GM21390 (cell line): ENCODE measurements around the gene TELO2.

Experiments
- ATAC-seq: cut with Tn5 transposase; IDR thresholded peaks from one replicate; pipeline ENCODE4 v1.9.1; 2021; ENCODE audit not compliant: unreplicated experiment

The TELO2 gene

GRCh38 chr16:1492923-1493745, at the start of gene TELO2:
TSS of gene TELO2 (plus strand) at chr16:1493360. CDS start at chr16:1494282, 922 bp downstream.
- no peak for ATAC-seq

DNA sequence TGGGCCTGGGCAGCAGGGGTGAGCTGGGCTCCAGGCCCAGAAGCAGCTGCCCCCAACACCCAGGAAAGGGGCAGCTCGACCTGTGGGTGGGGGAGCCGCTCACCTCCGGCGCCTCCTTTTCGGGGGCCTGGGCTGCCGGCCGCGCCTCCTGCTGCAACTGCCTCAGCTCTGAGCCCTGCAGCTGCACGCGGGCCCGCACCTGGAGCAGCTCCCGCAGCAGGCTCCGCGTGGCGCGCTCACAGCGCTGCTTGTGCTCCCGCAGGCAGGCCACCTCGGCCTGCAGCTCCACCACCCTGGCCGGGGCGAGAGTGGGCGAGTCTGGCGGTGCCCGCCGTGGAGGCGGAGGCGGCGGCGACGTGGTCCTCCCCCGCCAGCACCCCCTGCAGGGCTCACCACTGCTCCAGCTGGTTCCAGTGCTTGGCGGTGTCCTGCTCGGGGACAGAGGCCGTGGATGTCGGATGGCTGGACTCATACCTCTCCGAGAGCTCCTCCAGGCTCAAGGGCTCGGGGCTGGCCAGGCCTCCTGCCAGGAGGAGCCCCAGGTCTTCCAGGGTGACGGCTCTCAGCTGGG, 49.7 kb upstream of the TELO2 start:
- no peak for ATAC-seq

DNA sequence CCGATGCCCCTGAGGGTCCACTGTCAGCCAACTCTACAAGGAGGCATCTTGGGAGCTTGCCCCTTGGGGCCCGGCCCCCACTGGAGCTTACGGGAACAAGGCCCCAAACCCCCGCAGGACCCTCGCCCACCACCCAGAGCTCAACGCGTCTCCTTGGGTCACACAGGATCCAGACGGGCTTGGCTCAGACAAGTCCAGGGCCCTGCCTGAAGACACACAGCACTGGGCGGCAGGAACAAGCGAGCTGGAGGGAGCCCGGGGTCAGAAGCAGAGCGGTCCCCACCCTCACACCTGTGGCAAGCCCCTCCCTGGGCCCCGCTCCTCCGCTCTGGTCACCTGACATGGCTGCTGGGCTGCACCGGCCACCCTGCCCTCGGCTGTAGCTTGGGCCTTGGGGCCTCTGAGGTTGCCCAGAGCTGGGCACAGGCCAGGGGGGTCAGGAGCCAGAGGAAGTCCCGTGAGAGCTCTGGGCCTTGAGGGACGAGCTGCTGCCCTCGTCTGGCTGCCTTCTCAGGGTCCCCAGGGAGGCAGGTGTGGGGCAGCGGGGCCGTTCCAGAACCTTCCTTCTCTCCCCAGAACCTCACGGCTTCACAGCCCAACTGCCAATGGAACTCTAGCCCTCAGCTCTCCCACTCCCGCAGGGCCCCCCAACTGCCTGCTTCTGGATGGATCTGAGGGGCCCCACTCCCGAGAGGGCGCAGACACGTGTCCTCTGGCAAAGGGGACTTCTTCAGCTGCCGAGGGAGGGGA, 49.0 kb upstream of the TELO2 start, which contains the start of gene CCDC154:
TSS of gene CCDC154 (minus strand) at position 577 of the 750 bp plus-strand sequence. CDS start at position 343, 234 bp downstream.
- no peak for ATAC-seq

- no peak for ATAC-seq
Observed at GRCh38 chr16:1444730-1445517, 48.2 kb upstream of the TELO2 start.

DNA sequence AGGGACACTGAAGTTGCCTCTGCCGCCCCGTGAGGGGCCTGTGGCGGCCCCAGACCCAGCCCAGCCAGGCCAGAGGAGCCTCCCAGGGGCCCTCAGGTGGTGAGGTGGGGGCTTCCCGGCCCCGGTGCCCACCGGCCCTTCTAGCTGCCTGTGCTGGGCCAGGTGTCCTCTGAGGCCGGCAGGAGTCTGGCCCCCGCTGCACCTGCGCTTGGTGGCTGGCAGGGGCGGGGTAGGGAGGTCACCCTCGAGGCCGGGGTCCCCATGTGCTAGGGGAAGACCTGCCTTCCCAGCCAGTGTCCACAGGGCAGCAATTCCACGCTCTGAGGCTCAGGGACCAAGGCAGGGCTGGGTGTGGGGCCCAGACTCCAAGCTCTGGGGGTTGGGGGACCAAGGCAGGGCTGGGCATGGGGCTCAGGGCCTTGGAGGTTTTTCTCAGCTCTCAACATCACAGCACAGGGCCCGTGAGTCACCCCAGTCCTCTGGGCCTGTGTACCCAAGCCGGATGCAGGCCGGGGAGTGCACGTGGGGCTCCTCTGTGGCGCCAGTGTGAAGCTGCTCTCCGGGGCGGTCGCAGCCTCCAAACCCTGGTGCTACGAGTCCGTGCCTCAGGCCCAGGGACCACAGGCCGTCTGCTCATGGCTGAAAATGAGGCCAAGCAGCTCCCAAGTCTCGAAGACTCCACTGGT, 47.5 kb upstream of the TELO2 start:
- no peak for ATAC-seq

DNA sequence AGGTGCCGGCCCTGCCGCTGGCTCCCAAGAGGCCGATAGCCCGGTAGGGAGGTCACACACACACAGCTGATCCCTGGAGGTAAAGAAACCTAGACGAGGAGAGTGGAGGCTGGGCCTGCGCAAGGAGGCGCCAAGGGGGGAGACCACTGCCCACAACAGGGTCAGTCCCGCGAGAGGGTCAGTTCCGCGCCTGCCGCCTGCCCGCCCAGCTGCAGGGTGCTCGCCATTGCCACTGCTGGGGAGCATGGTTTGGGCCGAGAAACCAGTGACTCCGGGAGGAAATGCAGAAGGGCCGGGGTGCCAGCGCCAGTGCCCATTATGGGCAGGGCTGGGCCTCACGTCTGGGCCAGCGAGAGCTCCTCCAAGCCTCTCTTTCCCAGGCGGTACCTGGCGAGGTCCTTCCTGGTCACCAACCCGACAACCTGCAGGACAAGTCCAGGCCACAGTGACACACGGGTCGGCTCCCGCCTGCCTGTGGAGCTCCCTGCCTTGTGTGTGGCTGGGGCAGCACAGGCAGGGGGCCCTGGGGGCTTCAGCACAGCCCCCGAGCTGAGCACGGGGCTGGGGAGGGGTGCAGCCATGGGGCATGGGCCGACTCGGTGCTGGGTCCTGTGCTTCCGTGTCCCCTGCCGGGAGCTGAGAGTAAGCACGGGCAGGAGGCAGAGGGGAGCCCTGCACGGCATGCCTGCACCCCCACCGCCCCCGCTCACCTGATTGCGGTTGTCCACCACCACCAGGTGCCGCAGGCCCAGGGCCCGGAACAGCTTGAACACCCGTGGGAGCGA, 46.7 kb upstream of the TELO2 start:
- no peak for ATAC-seq

DNA sequence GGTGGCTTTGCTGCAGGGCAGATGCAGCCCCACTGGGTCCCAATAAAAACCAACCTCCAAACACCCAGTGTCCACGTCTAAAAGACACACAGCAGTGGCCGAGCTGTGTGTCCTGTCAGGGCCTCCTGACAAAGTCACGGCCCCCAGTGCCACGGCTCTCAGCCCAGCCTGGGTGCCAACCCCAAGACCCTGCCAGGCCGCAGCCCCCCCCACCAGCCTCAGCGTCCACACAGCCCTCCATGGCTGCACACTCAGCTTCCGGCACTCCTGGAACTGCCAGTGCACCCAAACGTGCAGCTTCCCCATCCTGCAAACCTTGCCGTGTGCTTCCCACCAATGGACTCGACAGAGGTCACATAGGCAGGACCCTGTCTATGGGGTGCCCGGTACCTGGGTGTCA, 45.2 kb upstream of the TELO2 start:
- no peak for ATAC-seq

GRCh38 chr16:1448536-1449116, 44.5 kb upstream of the TELO2 start:
- ATAC-seq = no peak

- no peak for ATAC-seq
Observed at GRCh38 chr16:1449201-1449788, 43.9 kb upstream of the TELO2 start.

DNA sequence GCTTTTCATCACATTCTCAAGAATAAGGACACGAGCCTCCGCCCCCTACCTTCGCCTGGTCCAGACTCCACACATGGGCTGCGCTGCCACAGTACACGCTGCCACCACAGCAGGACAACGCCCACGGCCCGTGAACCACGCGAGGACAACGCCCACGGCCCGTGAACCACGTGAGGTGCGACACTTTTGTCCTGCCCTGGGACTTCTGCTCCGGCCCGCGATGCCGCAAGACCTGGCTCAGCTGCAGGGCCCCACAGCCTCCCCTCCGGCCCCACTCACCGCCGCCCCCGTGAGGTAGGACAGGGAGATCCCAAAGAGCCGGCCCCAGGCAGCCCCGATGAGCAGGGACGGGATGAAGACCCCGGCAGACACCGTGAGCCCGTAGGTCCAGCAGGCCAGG, 42.9 kb upstream of the TELO2 start:
- no peak for ATAC-seq

- ATAC-seq = no peak
Observed at GRCh38 chr16:1450841-1451240, 42.3 kb upstream of the TELO2 start.

- ATAC-seq = no peak
Observed at GRCh38 chr16:1451702-1452392, 41.3 kb upstream of the TELO2 start.

GRCh38 chr16:1452530-1452929, 40.6 kb upstream of the TELO2 start:
- ATAC-seq = no peak

DNA sequence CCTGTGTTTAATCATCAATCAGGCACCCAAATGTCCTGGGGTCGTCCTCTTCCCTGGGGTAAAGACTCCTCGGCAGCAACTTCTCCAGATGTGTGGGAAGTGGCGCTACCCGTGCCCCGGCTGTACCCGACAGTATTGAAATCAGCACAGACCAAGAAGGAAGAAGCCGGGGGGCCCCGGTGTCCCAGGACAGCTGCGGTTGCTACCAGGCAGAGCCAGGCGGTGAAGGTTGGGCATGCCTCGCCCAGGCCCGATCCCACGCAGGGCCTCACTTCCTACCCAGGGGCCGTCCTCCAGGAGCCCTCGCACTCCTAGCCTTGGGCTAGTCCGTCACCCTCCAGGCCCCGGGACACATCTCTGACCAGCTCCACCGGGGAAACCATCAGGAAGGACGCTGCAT, 39.8 kb upstream of the TELO2 start:
- no peak for ATAC-seq

DNA sequence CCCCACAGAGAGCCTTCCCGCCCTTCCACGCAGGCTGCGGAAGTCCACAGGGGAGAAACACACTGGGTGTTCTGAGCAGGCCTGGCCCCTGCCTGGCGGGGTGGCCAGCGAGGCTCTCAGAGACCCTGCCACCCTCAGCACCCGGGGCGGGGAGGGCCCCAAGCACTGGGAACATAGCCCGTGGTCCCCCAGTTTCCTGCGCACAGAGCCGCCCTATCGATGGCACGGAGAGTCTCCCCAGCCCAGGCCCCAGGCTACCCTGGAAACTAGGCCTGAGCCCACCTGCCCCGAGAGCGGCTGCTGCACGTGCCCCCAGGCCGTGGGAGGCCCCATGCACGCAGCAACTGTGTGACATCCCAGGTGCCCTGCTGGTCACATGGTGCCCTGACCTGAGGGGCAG, 38.6 kb upstream of the TELO2 start:
- no peak for ATAC-seq

- no peak for ATAC-seq
Observed at GRCh38 chr16:1455190-1456171, 37.7 kb upstream of the TELO2 start.

GRCh38 chr16:1456951-1457350, 36.2 kb upstream of the TELO2 start:
- ATAC-seq = no peak
